DMS53 treated with DMSO at 0.1 percent for 48 hours (cell line): ENCODE data around the gene PCSK2.
A peak's percentile ranks its signal among the peaks of the same experiment; 100 is the strongest.

ENCODE experiments used
- DNase-seq: peaks from one replicate; lab custom pipeline; 2025; ENCODE audit not compliant: unreplicated experiment; lab: John Stamatoyannopoulos, UW

PCSK2 gene

DNA sequence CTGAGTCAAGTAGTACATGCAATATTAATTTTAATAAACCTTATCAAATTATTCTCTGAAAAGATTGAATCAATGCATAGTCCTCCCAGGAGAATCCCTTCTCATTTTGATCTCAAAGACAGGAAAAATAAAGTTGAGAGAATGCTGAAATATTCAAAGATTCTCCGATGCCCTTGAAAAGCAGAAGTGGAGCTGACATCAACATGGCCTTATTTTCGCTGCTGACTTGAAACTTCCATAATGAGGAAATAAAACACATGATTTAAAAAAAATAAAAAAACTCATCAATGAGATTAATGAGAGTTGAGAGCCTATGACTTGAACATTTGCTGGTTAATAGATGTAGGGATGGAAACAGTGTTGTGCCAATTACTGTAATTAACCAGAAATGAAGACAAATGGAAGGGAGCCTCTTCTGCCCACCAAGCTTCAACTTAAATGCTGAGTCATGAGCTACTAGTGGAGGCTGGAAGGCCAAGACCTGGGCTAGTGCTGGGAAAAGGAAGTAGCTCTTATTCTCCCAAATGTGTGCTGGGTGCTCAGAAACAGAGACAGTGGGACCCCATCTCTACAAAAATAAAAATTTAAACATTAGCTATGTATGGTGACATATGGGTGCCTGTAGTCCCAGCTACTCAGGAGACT, 164.4 kb downstream of the PCSK2 start:
- no peak for DNase-seq

DNA sequence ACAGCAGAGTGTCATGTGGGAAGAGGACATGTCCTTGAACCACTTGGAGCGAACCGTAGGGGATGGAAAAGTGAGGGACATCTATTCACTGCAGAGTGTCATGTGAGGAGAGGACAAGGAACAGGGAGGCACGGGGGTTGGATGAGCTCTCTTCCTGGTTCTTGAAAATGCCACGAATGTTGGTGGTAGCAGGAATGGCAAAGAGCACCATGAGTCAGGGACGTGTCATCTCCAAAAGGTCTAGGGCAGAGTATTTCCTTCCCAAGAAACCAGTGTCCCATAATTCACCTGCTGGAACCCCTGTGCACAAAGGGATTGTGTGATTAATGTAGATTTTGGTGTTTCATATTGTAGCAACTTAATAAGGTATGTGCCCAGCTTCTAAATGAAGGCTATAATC, 167.6 kb downstream of the PCSK2 start:
- peak; percentile 10 for DNase-seq

DNA sequence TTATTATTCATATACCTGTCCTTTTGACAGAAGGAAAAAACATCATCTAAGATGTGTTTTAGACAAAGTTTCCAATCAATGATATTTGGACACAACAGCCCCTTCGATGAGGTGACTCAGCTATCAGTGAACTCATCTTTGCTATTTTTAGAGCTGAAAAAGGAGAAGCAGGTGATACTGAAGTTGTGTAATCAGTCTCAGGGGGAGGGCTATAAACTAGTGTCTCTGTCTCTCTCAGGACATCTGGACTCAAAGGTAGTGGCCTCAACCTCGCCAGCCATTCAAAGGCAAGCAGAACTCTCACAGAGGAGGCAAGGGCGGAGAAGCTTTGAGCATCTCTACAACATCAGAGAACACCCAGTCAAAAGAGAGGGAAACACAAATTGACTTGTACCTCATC, 168.9 kb downstream of the PCSK2 start:
- peak; percentile 49 for DNase-seq

DNA sequence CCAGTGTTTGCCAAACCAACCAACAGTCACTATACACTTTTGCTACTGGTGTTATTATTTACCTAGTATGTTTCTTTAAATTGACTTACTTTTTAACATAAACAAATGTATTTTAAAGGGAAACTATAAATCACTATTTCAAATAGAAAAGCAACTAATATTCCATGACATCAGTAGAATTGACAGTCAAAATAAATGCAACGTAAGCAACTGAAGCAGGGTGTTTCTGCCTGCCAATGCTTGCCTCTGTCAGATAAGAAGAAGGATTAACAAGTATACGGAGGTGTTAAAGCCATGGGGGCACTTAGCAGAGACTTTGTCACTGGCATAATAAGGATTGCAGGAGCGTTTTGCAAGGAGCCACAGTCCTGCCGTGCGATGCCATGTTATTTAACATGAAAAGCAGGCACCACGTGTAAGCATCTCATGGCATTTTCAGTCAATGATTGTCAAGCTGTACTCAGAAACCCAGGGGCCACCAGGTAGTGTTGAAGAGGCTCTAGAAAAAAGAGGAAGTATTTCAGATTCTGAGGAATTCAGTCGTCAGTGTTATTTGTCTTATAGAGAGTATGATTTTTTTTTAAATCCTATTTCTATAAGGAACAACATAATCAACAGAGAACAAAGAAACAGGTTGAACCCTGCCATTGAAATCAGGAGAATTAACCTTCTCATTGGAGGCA, 172.6 kb downstream of the PCSK2 start:
- DNase-seq = no peak

DNA sequence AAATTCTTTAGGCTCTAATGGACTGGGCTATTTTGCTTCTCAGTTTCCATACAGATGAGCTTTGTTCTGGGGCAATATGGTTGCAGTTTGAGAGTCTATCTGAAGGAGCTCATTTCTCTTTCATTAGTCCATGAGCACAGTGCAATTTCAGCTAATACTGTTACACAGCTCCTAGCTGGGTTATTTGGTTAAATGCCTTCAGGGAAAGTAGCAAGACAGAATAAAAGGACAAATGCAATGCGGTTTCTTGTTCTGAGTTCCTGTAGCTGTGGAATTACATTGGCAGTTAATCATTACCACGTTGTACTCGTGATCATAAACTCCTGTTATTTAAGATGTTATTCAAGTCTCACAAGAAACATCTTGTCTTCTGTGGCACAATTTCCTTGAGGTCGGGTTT, 176.6 kb downstream of the PCSK2 start:
- DNase-seq = no peak

DNA sequence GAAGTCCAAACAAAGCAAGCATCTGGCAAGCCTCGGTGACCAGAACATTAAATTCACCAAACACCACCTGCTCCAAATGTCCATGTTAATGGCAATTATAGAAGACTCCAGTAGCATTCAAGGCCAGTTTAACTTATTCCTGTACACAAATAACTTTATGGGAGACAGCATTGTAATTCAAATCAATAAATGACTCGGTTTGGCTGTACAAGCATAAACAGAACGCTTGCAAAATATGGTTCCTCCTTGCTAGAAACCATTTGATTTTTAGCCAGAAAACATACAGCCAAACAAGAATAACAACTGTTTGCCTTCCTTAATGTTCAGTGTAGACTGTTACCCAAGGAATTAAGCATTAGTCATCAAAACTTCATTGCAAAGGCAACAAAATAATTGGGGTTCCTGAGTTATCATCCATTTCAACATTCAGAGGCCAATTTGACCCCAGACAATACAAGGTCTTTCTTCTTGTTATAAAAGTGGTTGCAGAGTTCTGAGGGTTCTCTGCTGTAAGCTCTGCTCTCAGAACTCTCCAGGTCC, 179.3 kb downstream of the PCSK2 start:
- DNase-seq = no peak

DNA sequence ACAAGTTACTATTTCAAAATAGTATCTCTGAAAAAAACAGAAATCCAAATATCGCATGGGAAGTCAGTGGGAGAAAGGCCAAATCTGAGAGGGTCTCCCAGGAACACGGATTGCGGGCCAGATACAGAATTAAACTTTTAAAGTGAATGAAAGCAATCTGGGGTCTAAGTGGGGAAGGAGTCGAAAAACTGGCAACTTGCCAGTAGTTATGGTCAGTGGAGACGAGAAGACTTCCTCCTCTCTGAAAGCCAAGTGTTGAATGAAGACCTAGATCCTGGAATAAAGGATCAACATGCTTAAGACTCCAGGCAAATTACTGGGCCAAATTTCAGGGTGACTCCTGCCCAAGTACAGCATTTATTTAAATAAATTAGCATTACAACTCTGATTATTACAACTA, 180.7 kb downstream of the PCSK2 start:
- no peak for DNase-seq

DNA sequence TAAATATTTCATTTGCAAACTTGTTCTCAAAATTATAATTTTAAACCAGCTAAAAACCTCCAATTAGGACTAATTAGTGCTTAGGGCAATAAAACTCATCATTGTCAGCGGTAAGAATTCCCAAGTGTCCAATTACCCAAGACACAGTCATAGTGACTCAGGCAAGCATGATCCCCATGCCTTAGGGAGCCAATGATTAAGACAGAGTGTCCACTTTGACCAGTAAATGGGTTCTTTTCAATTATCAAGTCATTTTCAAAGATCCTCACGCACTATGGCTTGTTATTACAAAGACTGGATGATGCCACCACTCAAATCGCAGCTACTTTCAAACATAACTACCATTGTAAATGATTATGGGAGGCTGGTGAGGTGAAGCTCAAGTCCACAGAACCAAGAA, 190.4 kb downstream of the PCSK2 start:
- no peak for DNase-seq

DNA sequence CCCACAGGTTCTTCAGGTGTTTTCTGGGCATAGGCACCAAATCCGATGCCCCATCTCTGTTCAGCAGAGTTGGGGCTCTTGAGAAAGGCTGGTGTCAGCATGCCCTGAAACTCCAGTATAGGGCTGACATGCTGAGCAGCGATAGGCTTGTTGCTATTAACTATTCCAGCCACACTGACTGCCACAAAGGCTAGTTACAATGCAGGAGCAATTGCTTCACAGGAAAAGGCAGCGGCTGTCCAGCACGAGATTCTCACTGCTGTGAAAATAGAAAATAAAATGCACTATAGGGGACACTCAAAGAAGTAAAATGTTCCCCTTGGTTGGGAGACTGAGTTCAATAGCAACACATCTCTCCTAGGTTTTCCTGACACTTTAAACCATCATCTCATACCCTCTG, 191.9 kb downstream of the PCSK2 start:
- no peak for DNase-seq

DNA sequence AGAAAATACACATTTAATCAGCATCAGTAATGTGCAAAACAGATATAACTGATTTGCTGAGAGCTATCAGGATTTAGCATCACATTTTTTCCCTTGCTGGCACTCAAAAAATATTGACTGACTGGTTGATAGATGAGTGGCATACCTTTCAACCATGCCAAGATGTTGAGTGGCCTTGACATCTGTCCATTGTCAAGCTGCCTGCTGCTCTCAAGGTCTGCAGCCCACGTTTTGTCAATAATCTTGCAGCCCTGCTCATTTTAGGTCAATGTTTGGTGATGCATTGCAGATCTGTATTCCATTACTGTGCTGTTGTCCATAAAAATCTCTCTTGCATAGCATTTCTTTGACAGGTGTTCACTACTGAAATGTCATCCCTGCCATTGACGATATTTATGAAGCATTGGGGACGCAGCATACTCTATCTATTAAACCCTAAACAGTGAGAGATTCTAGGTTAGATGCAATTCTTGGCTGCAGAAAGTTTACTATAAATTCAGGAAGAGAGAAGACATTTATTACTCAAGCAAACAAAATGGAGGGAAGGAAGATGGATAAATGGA, 192.7 kb downstream of the PCSK2 start:
- DNase-seq = no peak

DNA sequence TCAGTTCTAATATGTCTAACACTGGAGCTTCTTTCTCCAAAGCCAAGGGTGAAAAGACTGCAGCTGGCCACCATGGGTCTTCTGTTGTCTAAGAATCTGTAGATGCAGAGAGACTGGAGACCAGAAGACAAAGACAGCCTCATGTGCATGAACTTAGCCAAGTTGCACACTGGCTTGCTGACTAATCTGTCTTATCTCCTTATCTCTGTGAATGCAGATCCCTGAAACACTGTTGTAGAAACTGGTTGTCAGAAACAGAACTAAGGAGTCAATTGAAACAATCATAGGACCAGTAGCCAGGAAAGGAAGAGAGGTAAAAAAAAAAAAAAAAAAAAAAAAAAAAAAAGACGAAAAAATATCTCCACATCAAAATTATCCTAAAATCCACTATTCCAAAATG, 194.7 kb downstream of the PCSK2 start:
- DNase-seq = no peak

DNA sequence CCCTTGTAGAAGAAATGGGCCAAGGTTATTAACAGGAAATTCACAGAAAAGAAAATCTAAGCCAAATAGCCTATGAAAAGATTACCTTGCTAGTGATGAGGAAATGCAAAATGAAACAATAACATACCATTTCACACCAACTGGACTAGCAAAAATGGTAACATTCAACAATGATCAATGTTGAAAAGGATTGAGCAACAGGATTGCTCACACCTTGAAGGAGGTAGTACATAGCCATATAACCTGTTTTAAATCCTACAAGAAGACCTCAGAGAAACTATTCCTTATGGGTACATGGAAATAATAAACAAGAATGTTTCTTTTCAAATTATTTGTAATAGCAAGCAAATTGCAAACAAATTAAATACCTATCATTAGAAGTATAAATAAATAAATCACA, 196.9 kb downstream of the PCSK2 start:
- no peak for DNase-seq

DNA sequence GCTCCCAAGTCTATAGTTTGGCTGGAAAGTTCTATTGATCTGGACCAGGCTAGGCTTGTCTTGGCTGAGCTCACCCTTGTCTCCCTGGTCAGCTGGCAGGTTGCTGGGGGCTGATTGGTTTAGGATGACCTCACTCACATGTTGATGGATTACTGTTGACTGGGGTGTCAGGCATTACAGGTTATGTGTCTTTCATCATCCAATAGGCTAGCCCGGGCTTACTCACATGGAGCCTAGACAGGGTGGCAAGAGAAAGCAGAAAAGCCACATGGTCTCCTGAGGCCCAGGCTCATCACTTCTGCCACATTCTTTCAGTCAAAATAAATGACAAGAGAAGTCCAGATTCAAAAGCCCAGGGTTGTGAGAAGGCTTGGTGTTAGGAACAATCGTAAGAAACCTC, 200.8 kb downstream of the PCSK2 start:
- no peak for DNase-seq

DNA sequence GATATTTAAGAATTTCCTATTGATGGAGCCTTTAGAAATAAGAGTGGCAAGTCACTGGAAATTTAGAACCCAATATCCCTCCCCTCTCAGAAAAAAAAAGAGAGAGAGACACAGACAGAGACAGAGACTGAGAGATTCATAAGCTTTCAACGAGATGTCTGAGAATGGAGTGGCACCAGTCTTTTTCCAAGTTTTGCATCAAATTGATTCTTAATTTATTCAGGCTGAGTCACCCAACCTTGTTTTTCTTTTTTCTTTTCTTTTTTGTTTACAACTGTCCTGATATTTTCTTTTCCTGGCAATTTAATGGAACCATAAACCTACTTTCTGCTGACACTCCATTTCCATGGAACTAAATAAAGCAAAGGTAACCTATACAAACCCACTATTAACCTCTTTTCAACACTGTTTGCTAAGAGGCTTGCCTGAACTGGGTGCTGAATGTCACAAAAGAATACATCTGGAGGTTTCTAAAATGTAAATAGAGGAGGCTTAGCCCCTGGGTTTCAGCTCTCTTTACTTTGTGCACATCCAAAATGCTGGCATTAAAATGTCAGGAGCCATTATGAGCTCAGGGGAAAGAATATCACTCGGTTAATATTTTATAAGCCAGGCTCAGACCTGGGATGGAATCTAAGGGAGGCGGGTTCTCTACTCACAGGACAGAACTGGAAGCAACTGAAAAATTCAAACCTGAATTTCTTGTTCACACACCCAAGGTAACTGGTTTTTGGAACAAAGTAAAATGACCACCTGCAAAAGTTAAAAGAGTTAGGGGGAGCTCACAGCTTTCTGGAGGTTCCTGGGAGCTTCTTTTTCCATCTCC, 203.5 kb downstream of the PCSK2 start:
- DNase-seq = no peak

DNA sequence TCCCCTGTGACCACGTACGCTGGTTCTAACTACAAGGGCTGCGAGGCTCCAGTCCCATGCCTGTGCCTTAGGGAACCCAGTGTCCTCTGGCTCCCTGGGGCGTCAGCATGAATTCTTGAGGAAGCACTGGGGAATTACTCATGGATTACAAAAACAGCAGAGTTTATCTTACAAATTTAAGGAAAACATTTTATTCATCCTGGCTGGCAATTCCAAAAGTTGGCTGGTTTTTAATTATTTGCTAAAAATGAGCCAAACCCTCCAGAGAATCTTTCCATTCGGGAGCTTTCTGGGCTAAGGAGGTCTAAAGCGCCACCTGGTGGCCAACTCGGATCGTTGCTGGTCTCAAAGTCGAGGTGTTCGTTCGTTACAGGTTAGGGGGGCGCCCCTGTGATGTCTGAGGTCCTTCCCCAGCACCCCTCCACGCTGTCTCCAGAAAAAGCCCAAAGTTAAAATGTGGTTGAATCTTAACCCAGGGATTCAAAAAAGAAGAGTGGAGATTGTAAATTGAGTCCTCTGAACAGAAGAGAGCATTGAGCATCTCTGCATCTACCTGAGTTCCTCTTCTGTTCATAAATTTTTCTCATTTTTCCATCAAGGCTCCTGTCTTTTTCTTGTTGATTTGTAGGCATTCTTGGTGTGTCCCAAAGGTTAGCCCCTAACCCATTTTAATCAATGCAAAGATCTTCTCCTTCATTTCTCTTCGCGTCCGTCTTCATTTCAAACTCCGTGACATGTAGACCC, 205.0 kb downstream of the PCSK2 start:
- DNase-seq = no peak

DNA sequence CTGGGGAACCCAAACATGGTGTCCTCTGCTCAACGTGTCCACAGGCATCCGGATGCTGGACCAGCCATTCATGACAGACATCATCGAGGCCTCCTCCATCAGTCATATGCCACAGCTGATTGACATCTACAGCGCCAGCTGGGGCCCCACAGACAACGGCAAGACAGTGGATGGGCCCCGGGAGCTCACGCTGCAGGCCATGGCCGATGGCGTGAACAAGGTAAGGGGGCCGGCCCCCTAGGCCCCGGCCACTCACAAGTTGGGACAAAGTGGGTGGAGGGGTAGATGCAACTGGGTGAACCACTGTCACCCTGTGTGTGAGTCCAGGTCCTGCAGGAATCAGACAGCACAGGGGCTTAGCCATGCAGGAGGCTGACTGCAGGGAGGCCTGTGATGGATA, 209.8 kb downstream of the PCSK2 start:
- no peak for DNase-seq

DNA sequence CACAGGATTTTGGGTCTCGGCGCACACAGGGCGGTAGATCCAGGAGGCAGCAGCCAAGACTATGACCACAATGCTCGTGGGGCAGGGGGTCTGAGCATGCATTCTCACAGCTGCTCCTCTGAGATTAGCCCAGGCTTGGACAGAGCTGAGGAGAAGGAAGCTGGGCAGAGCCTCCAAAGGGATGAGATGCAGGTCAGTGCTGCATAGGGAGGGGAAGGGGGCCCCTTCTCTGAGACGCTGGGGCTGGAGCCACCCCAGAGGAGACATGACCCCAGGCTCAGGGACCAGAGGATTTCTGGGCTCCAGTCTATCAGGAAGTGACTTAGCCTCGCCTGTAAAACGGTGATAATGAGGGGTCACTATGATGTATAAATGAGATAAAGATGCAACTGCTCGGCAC, 210.4 kb downstream of the PCSK2 start:
- DNase-seq = no peak

DNA sequence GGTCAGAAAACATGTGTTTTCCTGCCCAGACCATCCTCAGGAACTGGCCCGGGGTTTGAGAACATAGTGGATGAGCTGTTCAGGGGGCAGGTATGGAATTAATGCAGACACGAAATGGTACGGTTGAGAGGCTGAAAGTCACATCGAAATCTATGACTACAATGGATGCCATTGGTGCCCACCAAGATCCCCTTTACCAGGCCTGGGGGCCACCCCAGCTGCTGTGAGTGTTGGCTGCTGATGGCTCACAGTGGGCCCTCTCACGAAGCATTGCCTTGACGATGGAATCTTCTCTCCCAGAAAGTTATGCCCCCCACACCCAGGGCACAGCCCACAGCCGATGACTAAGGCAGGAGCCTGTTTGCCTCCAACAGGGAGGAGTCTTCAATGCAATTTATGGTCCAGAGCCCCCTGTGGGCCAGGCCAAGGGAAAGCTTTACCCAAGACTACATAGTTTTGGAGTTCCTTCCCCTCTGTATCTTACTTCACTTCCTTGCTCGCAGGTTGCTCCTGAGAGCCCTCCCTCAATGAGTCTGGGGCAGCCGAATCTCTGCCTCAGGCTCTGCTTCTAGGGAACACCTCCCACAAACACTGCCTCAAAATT, 211.7 kb downstream of the PCSK2 start:
- no peak for DNase-seq

DNA sequence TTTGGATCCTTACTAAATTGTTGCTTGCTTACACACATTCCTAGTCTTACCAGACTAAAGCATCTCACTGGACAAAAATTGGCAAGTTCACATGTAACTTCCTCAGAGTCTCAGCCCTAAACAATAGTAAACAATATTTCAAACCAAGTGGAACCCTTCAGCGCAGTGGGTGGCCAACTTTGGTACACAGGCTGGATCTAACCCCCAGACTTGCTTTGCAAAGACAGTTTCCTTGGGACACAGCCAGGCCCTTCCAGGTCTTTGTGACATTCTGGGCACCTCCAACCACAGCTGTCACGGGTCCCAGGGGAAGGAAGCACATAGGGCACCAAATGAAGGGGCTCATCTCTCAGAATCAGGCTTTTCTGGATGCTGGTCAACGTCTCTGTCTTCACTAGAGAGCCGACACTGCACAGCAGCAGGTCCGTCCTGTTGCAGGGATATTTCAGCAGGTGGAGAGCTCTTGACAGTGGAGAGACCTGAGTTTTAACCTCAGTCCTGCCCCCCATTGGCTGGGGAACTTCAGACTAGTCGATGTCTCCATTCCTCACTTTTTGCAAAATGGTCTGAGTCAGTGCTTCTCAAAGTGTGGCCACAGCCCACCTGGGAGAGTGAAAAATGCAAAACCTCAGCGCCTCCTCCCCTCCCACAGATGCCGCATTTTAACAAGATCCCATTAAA, 212.9 kb downstream of the PCSK2 start:
- DNase-seq = no peak

DNA sequence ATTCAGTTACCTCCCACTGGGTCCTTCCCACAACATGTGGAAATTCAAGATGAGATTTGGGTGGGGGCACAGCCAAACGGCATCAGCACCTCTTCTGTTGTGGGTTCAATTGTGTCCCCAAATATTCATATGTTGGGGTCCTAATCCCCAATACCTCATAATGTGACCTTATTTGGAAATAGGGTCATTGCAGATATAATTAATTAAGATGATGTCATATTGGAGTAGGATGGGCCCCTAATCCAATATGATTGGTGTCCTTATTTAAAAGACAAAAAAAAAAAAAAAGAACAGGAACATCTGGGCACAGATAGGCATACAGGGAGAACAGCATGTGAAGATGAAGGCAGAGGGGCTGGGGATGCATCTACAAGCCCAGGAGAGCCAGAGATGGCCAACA, 214.9 kb downstream of the PCSK2 start:
- DNase-seq = no peak
